Measurements from ENCODE around the gene CATSPERE. TPM values are rescaled to one million over a fixed set of nuclear protein-coding genes. Genes with fewer than 3 reads are reported as not detected.
A peak's percentile ranks its signal among the peaks of the same experiment; 100 is the strongest.

The CATSPERE gene
- total and polyA plus RNA-seq, 2 donors (not counting 3 experiments of a cell fraction or from before 2014, with no cell fraction given) = 0.61 to 1.9 TPM

DNA sequence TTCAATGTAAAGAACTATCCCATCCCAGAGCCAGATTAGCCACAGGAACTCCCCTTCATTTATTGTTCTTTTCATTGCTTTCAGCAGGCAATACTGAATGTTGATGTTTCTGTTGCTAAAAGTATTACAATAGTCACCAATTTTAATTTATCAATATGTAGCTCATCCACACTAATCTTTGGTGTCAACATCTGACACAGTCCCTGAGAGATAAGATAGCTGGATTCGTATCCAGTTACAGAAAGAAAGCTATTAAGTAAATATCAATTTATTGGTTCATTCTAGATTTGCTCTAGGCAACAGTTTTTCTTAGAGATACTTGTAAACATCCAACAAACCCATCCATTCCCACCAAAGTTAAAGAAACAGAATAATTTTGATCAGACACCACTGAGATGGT lies 14.0 kb upstream of the CATSPERE start:
- POLR2A ChIA-PET = no interaction called here
- Histone ChIP-seq H3K27me3 (ENCODE audit: control insufficient read depth in 2 of 2, insufficient read depth in 2 of 2, low read length in 2 of 2) (no peaks in the 10 kb centered on the region), H3K27ac (ENCODE audit: insufficient read depth, low read depth, low read length) (peak overlapping the region; percentile 42), H3K4me2 (ENCODE audit: insufficient read depth, low read length) (peak overlapping the region; percentile 95), H3K9ac (replicated peaks; ENCODE audit: extremely low read depth, insufficient read depth, low read length) (peak overlapping the region; percentile 95), H3K36me3 (ENCODE audit: control insufficient read depth in 2 of 2, extremely low read depth in 1 of 2, insufficient read depth in 2 of 2, low read length in 2 of 2) (peaks cover 0 to 4% of the 10 kb centered on the region in 2 experiments), H3K79me2 (ENCODE audit: control insufficient read depth, insufficient read depth, low read length) (peaks cover 94% of the 10 kb centered on the region), H3K9me3 (replicated peaks; ENCODE audit: control insufficient read depth, insufficient read depth, low read length) (no peaks in the 10 kb centered on the region), H4K20me1 (replicated peaks; ENCODE audit: control insufficient read depth, extremely low read depth, insufficient read depth, low read length) (no peaks in the 10 kb centered on the region), H3K4me1 (ENCODE audit: control insufficient read depth, extremely low read depth, insufficient read depth, low read length) (peaks cover 61% of the 10 kb centered on the region), H2AFZ (ENCODE audit: low read depth, low read length) (no peak overlapping the region), H3K4me3 (replicated peaks in 1 of 3; ENCODE audit: insufficient read depth in 1 of 3, low read depth in 1 of 3, low read length in 3 of 3) (peak overlapping the region in 1 of 3 experiments; percentile 92), H3K9me1 (replicated peaks; ENCODE audit: control insufficient read depth, extremely low read depth, insufficient read depth, low read length) (no peaks in the 10 kb centered on the region)
- FAIRE-seq (no peak), DNase-seq (ENCODE audit: low read depth, low spot score) (no peak)
- intact Hi-C loops (cut with micrococcal nuclease) (loop anchor here (10.0 kb wide), 1 partner anchor 602 kb away; no protein-coding TSS in a partner anchor), dilution Hi-C loops (cut with MboI; ENCODE audit: extremely low pct_ligation_motif_present, low sequenced_read_pairs) (no loop called here)
- CTCF ChIA-PET = interaction anchor here (1.7 to 3.4 kb wide), 4 partner anchors 9 to 32 kb away, joined by 5 to 15 read pairs (median 10); no protein-coding TSS in a partner anchor
- TF ChIP-seq CTCF (IDR thresholded peaks at IDR 0.05; ENCODE audit: extremely low read depth in 1 of 2, insufficient read depth in 1 of 2, low read depth in 1 of 2, low read length in 2 of 2) (no peak), MYC (IDR thresholded peaks at IDR 0.05; ENCODE audit: low read depth, low read length) (no peak), GATA2 (IDR thresholded peaks at IDR 0.05; ENCODE audit: insufficient read depth, insufficient read length, low read depth, low read length) (no peak), MAX (IDR thresholded peaks at IDR 0.05; ENCODE audit: insufficient read depth, insufficient read length) (no peak), EZH2 (IDR thresholded peaks at IDR 0.05; ENCODE audit: borderline replicate concordance, low read depth, low read length, severe bottlenecking) (no peak), FOS (IDR thresholded peaks at IDR 0.05; ENCODE audit: borderline replicate concordance, insufficient read depth, low read length) (no peak), POLR2A (IDR thresholded peaks at IDR 0.05; ENCODE audit: low read depth, low read length) (no peak), POLR2AphosphoS5 (IDR thresholded peaks at IDR 0.05; ENCODE audit: insufficient read depth, low read depth, low read length) (no peak), JUN (IDR thresholded peaks at IDR 0.05; ENCODE audit: borderline replicate concordance, insufficient read depth, insufficient read length, low read depth) (no peak)
- no TSS peak for BruUV-seq (replicated peaks)

Data from endothelial cell of umbilical vein (primary cell).